ENCODE data around the gene WDR90.
"Not testable (repeated sequence)": the region's sequence is repeated elsewhere in the genome, so short reads cannot be mapped to it uniquely, and the experiment has no call there.

The WDR90 gene

GRCh38 chr16:677316-678190 lies 28.4 kb downstream of the WDR90 start:
- no peak for DNase-seq

GRCh38 chr16:678209-678857 lies 29.2 kb downstream of the WDR90 start:
- DNase-seq: no peak

- peak; percentile 65 for DNase-seq
These were observed 30.0 kb downstream of the WDR90 start for GRCh38 chr16:678858-679813.

GRCh38 chr16:679814-680624 lies 30.9 kb downstream of the WDR90 start, which contains the start of gene STUB1:
STUB1 (plus strand) TSS chr16:680410; CDS start chr16:680526, 116 bp downstream.
- DNase-seq: peak; percentile 92

- DNase-seq: no peak
These were observed 31.4 kb downstream of the WDR90 start for GRCh38 chr16:680625-680945.

- DNase-seq: peak; percentile 29
These were observed 32.0 kb downstream of the WDR90 start for GRCh38 chr16:680967-681745.

GRCh38 chr16:681746-682427 lies 32.7 kb downstream of the WDR90 start:
- DNase-seq: no peak

GRCh38 chr16:682493-683395 lies 33.6 kb downstream of the WDR90 start:
- no peak for DNase-seq

GRCh38 chr16:683396-684070 lies 34.4 kb downstream of the WDR90 start:
- no peak for DNase-seq

- peak; percentile 98 for DNase-seq
These were observed 35.1 kb downstream of the WDR90 start, which contains the start of gene JMJD8 for GRCh38 chr16:684071-684794. JMJD8 (minus strand) TSS chr16:684334; CDS start chr16:684319, 15 bp downstream.

- DNase-seq: no peak
These were observed 36.0 kb downstream of the WDR90 start for GRCh38 chr16:684961-685696.

GRCh38 chr16:685967-686366 lies 36.8 kb downstream of the WDR90 start:
- no peak for DNase-seq

GRCh38 chr16:686459-687260 lies 37.5 kb downstream of the WDR90 start:
- DNase-seq: no peak

GRCh38 chr16:687499-687898 lies 38.3 kb downstream of the WDR90 start:
- no peak for DNase-seq

GRCh38 chr16:689175-689897 lies 40.2 kb downstream of the WDR90 start:
- DNase-seq: no peak

- not testable (repeated sequence) for DNase-seq
These were observed 42.1 kb downstream of the WDR90 start for GRCh38 chr16:691242-691641.

Data from activated CD4-positive, alpha-beta T cell treated with anti-CD3 and anti-CD28 coated beads, Interleukin-2, amount 50 U/mL, for 16 hours (primary cell).